MM.1S (cell line): ENCODE measurements around the gene MADD.

Experiments used
- EZH2phosphoT487 ChIP-seq: fragments of 300-600 bp; sonication (generic); IDR thresholded peaks from 2 replicates; pipeline ENCODE4 v1.6.1; 2018; ENCODE audit warnings: antibody characterized with exemption, low read length
- TF ChIP-seq, protein P1 (sequence below): fragments of 300-600 bp; sonication (generic); IDR thresholded peaks from 2 replicates; pipeline ENCODE4 v1.5.1; 2016; ENCODE audit warnings: antibody characterized with exemption, low read length, mixed read lengths

- TF ChIP-seq, protein P1, sequence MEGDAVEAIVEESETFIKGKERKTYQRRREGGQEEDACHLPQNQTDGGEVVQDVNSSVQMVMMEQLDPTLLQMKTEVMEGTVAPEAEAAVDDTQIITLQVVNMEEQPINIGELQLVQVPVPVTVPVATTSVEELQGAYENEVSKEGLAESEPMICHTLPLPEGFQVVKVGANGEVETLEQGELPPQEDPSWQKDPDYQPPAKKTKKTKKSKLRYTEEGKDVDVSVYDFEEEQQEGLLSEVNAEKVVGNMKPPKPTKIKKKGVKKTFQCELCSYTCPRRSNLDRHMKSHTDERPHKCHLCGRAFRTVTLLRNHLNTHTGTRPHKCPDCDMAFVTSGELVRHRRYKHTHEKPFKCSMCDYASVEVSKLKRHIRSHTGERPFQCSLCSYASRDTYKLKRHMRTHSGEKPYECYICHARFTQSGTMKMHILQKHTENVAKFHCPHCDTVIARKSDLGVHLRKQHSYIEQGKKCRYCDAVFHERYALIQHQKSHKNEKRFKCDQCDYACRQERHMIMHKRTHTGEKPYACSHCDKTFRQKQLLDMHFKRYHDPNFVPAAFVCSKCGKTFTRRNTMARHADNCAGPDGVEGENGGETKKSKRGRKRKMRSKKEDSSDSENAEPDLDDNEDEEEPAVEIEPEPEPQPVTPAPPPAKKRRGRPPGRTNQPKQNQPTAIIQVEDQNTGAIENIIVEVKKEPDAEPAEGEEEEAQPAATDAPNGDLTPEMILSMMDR, result no peak
- TF ChIP-seq EZH2phosphoT487, result no peak
Observed at GRCh38 chr11:47375020-47375419, 105.1 kb downstream of the MADD start.
